WTC11 (cell line): Measurements from ENCODE around the gene WASF3. TPM values are rescaled to one million over a fixed set of nuclear protein-coding genes. Genes with fewer than 3 reads are reported as not detected.

ENCODE experiments used
- ATAC-seq: fragments of 200-7000 bp; cut with Tn5 transposase; 2 replicates; pipeline ENCODE4 v1.10.0; 2021; ENCODE audit warnings: mild to moderate bottlenecking, moderate library complexity
- CTCF ChIA-PET: fragments of 300-600 bp; sonication (Branson Sonifier 250); formaldehyde crosslinking; loops from one replicate; lab custom pipeline; 2021; ENCODE audit warnings: antibody characterized with exemption; lab: Charles Lee
- POLR2A ChIA-PET: fragments of 350-600 bp; sonication (Branson Sonifier 250); formaldehyde crosslinking; loops from one replicate; lab custom pipeline; 2021; ENCODE audit warnings: antibody characterized with exemption; lab: Charles Lee
- DNase-seq: peaks from one replicate; pipeline ENCODE4 v3.0.0; 2021; ENCODE audit warnings: low spot score
- H3K27ac Mint-ChIP-seq: 2 replicates; pipeline ENCODE4 v1.8.0; 2021; ENCODE audit warnings: mixed read lengths
- H3K27me3 Mint-ChIP-seq: 2 replicates; pipeline ENCODE4 v1.8.0; 2021; ENCODE audit warnings: low read depth, mild to moderate bottlenecking, moderate library complexity, mixed read lengths
- H3K36me3 Mint-ChIP-seq: 2 replicates; pipeline ENCODE4 v1.8.0; 2021; ENCODE audit warnings: mixed read lengths
- H3K4me1 Mint-ChIP-seq: 2 replicates; pipeline ENCODE4 v1.8.0; 2022; ENCODE audit warnings: mixed read lengths
- H3K4me3 Mint-ChIP-seq: 2 replicates; pipeline ENCODE4 v1.8.0; 2021; ENCODE audit warnings: mild to moderate bottlenecking, moderate library complexity, mixed read lengths
- H3K9me3 Mint-ChIP-seq: 2 replicates; pipeline ENCODE4 v1.8.0; 2021; ENCODE audit warnings: mixed read lengths
- ARID4B ChIP-seq: sonication (generic); formaldehyde crosslinking; IDR thresholded peaks from 2 replicates; pipeline ENCODE4 v1.8.0; 2023; ENCODE audit warnings: missing genetic modification reagents, mild to moderate bottlenecking, borderline replicate concordance
- ATF1 ChIP-seq: sonication (generic); formaldehyde crosslinking; IDR thresholded peaks from 2 replicates; pipeline ENCODE4 v1.8.1; 2023; ENCODE audit warnings: mild to moderate bottlenecking, moderate library complexity, missing genetic modification reagents
- E2F1 ChIP-seq: sonication (generic); formaldehyde crosslinking; IDR thresholded peaks from 2 replicates; pipeline ENCODE4 v1.8.0; 2022; ENCODE audit warnings: mild to moderate bottlenecking, missing genetic modification reagents
- E2F4 ChIP-seq: sonication (generic); formaldehyde crosslinking; IDR thresholded peaks from 2 replicates; pipeline ENCODE4 v1.8.1; 2022; ENCODE audit warnings: low read depth, mild to moderate bottlenecking, moderate library complexity, missing genetic modification reagents, borderline replicate concordance
- ESRRA ChIP-seq: sonication (generic); formaldehyde crosslinking; IDR thresholded peaks from 2 replicates; pipeline ENCODE4 v1.8.1; 2022; ENCODE audit warnings: mild to moderate bottlenecking, missing genetic modification reagents, borderline replicate concordance
- GRHL2 ChIP-seq: fragments of 250-450 bp; sonication (Bioruptor Pico); IDR thresholded peaks from 2 replicates; pipeline ENCODE4 v1.8.0; 2022; ENCODE audit warnings: mild to moderate bottlenecking, moderate library complexity; ENCODE audit not compliant: insufficient replicate concordance, severe bottlenecking
- HMGA2 ChIP-seq: fragments of 250-450 bp; sonication (Bioruptor Pico); IDR thresholded peaks from 2 replicates; pipeline ENCODE4 v1.4.0; 2021; ENCODE audit warnings: mild to moderate bottlenecking, moderate library complexity
- IRF1 ChIP-seq: sonication (generic); formaldehyde crosslinking; IDR thresholded peaks from 2 replicates; pipeline ENCODE4 v1.8.0; 2023; ENCODE audit warnings: missing genetic modification reagents
- MAX ChIP-seq: sonication (generic); formaldehyde crosslinking; IDR thresholded peaks from 2 replicates; pipeline ENCODE4 v1.8.0; 2022; ENCODE audit warnings: mild to moderate bottlenecking, missing genetic modification reagents
- MLX ChIP-seq: sonication (generic); formaldehyde crosslinking; IDR thresholded peaks from 2 replicates; pipeline ENCODE4 v1.8.1; 2023; ENCODE audit warnings: mild to moderate bottlenecking, missing genetic modification reagents, moderate library complexity
- MXD4 ChIP-seq: fragments of 250-450 bp; sonication (Bioruptor Pico); IDR thresholded peaks from 2 replicates; pipeline ENCODE4 v1.8.0; 2021; ENCODE audit warnings: mild to moderate bottlenecking, moderate library complexity, borderline replicate concordance
- NFE2L1 ChIP-seq: sonication (generic); formaldehyde crosslinking; IDR thresholded peaks from 2 replicates; pipeline ENCODE4 v1.8.1; 2023; ENCODE audit warnings: missing genetic modification reagents
- PREB ChIP-seq: sonication (generic); formaldehyde crosslinking; IDR thresholded peaks from 2 replicates; pipeline ENCODE4 v1.8.1; 2022; ENCODE audit warnings: mild to moderate bottlenecking, missing genetic modification reagents, moderate library complexity, borderline replicate concordance
- RORB ChIP-seq: fragments of 250-450 bp; sonication (Bioruptor Pico); IDR thresholded peaks from 2 replicates; pipeline ENCODE4 v1.9.0; 2021; ENCODE audit warnings: mild to moderate bottlenecking
- SOX15 ChIP-seq: fragments of 250-450 bp; sonication (Bioruptor Pico); IDR thresholded peaks from 2 replicates; pipeline ENCODE4 v1.9.0; 2021; ENCODE audit warnings: mild to moderate bottlenecking
- TEAD1 ChIP-seq: sonication (generic); formaldehyde crosslinking; IDR thresholded peaks from 2 replicates; pipeline ENCODE4 v1.8.0; 2022; ENCODE audit warnings: mild to moderate bottlenecking, missing genetic modification reagents
- ZBTB21 ChIP-seq: sonication (generic); formaldehyde crosslinking; IDR thresholded peaks from 2 replicates; pipeline ENCODE4 v1.8.1; 2023; ENCODE audit warnings: mild to moderate bottlenecking, missing genetic modification reagents, borderline replicate concordance
- ZMAT4 ChIP-seq: fragments of 250-450 bp; sonication (Bioruptor Pico); IDR thresholded peaks from 2 replicates; pipeline ENCODE4 v1.9.0; 2021; ENCODE audit warnings: mild to moderate bottlenecking
- ZNF219 ChIP-seq: sonication (generic); formaldehyde crosslinking; IDR thresholded peaks from 2 replicates; pipeline ENCODE4 v1.8.0; 2023; ENCODE audit warnings: missing genetic modification reagents, mild to moderate bottlenecking, borderline replicate concordance
- ZNF281 ChIP-seq: sonication (generic); formaldehyde crosslinking; IDR thresholded peaks from 2 replicates; pipeline ENCODE4 v1.8.0; 2023; ENCODE audit warnings: mild to moderate bottlenecking, missing genetic modification reagents
- ZNF423 ChIP-seq: fragments of 250-450 bp; sonication (Bioruptor Pico); IDR thresholded peaks from 2 replicates; pipeline ENCODE4 v2.1.2; 2022; ENCODE audit warnings: mild to moderate bottlenecking, moderate library complexity
- total RNA-seq: library from RNA; stranded (reverse); gene quantifications from 3 replicates; pipeline ENCODE4 v1.2.3, GENCODE V29; 2021

The WASF3 gene
- total RNA-seq, 1 experiment from 2014 or later: 26.8 TPM

- no peak for ATAC-seq
- no peak for DNase-seq
- H3K27me3 Mint-ChIP-seq: peaks cover 6% of the 10 kb centered on the region; the same call in 1 of the 2 replicates
- H3K4me1 Mint-ChIP-seq: no peaks in the 10 kb centered on the region
- peaks cover 15% of the 10 kb centered on the region for H3K9me3 Mint-ChIP-seq
- H3K27ac Mint-ChIP-seq: no peak overlapping the region
- H3K36me3 Mint-ChIP-seq: peaks cover 12% of the 10 kb centered on the region
- POLR2A ChIA-PET: no interaction called here
- H3K4me3 Mint-ChIP-seq: no peak overlapping the region
- TF ChIP-seq E2F4 (no peak), ZMAT4 (CRISPR knock-in tag) (no peak), TEAD1 (no peak), GRHL2 (CRISPR knock-in tag) (no peak)
- CTCF ChIA-PET: interaction anchor here (1.2 to 1.6 kb wide), 2 partner anchors 9 to 18 kb away, joined by 3 to 5 read pairs; no protein-coding TSS in a partner anchor
These were observed 159.5 kb downstream of the WASF3 start for GRCh38 chr13:26716984-26717383.

GRCh38 chr13:26718146-26718545 lies 160.7 kb downstream of the WASF3 start:
- no peak overlapping the region for H3K4me3 Mint-ChIP-seq
- H3K9me3 Mint-ChIP-seq: peaks cover 12% of the 10 kb centered on the region
- no peak for ATAC-seq
- no peaks in the 10 kb centered on the region for H3K27me3 Mint-ChIP-seq
- H3K36me3 Mint-ChIP-seq: peaks cover 2% of the 10 kb centered on the region
- no peaks in the 10 kb centered on the region for H3K4me1 Mint-ChIP-seq
- CTCF ChIA-PET: interaction anchor here (0.9 to 2.4 kb wide), 6 partner anchors 8 to 155 kb away, joined by 3 to 11 read pairs (median 5); no protein-coding TSS in a partner anchor
- DNase-seq: no peak
- no peak overlapping the region for H3K27ac Mint-ChIP-seq
- POLR2A ChIA-PET: no interaction called here
- no peak for TF ChIP-seq NFE2L1
- TF ChIP-seq TEAD1: no peak
- no peak for TF ChIP-seq ZNF219
- TF ChIP-seq ZNF423: no peak
- TF ChIP-seq ESRRA (CRISPR knock-in tag): no peak
- TF ChIP-seq RORB: no peak
- TF ChIP-seq PREB (CRISPR knock-in tag): no peak
- no peak for TF ChIP-seq MAX (CRISPR knock-in tag)
- no peak for TF ChIP-seq ZMAT4 (CRISPR knock-in tag)
- TF ChIP-seq HMGA2 (CRISPR knock-in tag): no peak
- TF ChIP-seq E2F1 (CRISPR knock-in tag): no peak
- no peak for TF ChIP-seq ARID4B (CRISPR knock-in tag)
- no peak for TF ChIP-seq SOX15 (CRISPR knock-in tag)
- TF ChIP-seq MLX: no peak
- no peak for TF ChIP-seq ZBTB21 (CRISPR knock-in tag)
- TF ChIP-seq ATF1 (CRISPR knock-in tag): no peak
- no peak for TF ChIP-seq MXD4
- TF ChIP-seq ZNF281: no peak
- no peak for TF ChIP-seq IRF1 (CRISPR knock-in tag)
